Measurements from ENCODE around the gene REEP1. TPM values are rescaled to one million over a fixed set of nuclear protein-coding genes. Genes with fewer than 3 reads are reported as not detected.
A peak's percentile ranks its signal among the peaks of the same experiment; 100 is the strongest.

REEP1 gene
- total RNA-seq, 1 experiment from 2014 or later, result 0.31 TPM

- peaks cover 34% of the 10 kb centered on the region for H3K4me1 ChIP-seq (replicated peaks; ENCODE audit: insufficient read depth)
- peaks cover 31% of the 10 kb centered on the region for H3F3A ChIP-seq (ENCODE audit: insufficient read depth, low read depth)
- H3K4me2 ChIP-seq, result peak overlapping the region; percentile 99
- H3K9me3 ChIP-seq (ENCODE audit: insufficient read depth, low read depth), result no peaks in the 10 kb centered on the region
- H3K79me2 ChIP-seq (ENCODE audit: low read depth), result peaks cover 73% of the 10 kb centered on the region
- no peaks in the 10 kb centered on the region for H3K36me3 ChIP-seq (ENCODE audit: low read depth)
- ChIA-PET CTCF (no interaction called here), POLR2A (ENCODE audit: unreplicated experiment) (interaction anchor here (0.6 to 1.2 kb wide), 2 partner anchors 96 to 246 kb away, joined by 4 to 6 read pairs; partner anchors contain the start of gene KDM3A)
- H3K9me2 ChIP-seq (ENCODE audit: insufficient read depth), result no peaks in the 10 kb centered on the region
- peak overlapping the region; percentile 97 for H3K27ac ChIP-seq
- intact Hi-C loops (cut with micrococcal nuclease; ENCODE audit: unreplicated experiment), result loop anchor here (2.0 to 10.0 kb wide), 4 partner anchors 246 to 510 kb away; partner anchors contain the start of genes KDM3A and RNF103
- no peak overlapping the region for H2AFZ ChIP-seq
- no TSS peak for BruUV-seq (replicated peaks)
- peaks cover 47% of the 10 kb centered on the region for H4K20me1 ChIP-seq (ENCODE audit: insufficient read depth)
- TF ChIP-seq EZH2 (IDR thresholded peaks at IDR 0.05; ENCODE audit: low read depth) (no peak), CTCF (conservative IDR thresholded peaks at IDR 0.05) (no peak)
- H3K27me3 ChIP-seq (ENCODE audit: insufficient read depth, low read depth), result no peaks in the 10 kb centered on the region
- peak overlapping the region; percentile 93 for H3K4me3 ChIP-seq
- DNase-seq, result no peak
These were observed 142.7 kb downstream of the REEP1 start for GRCh38 chr2:86194751-86195054.

GRCh38 chr2:86193901-86194567 lies 143.4 kb downstream of the REEP1 start:
- Histone ChIP-seq H3K27ac (peak overlapping the region; percentile 97; the same call in 1 of the 2 replicates), H4K20me1 (ENCODE audit: insufficient read depth) (peaks cover 54% of the 10 kb centered on the region), H3K36me3 (ENCODE audit: low read depth) (no peaks in the 10 kb centered on the region), H3K9me2 (ENCODE audit: insufficient read depth) (no peaks in the 10 kb centered on the region), H2AFZ (no peak overlapping the region), H3K4me1 (replicated peaks; ENCODE audit: insufficient read depth) (peaks cover 34% of the 10 kb centered on the region), H3K27me3 (ENCODE audit: insufficient read depth, low read depth) (no peaks in the 10 kb centered on the region), H3K4me3 (peak overlapping the region; percentile 93), H3K9me3 (ENCODE audit: insufficient read depth, low read depth) (no peaks in the 10 kb centered on the region), H3F3A (ENCODE audit: insufficient read depth, low read depth) (peaks cover 31% of the 10 kb centered on the region), H3K4me2 (peak overlapping the region; percentile 99), H3K79me2 (ENCODE audit: low read depth) (peaks cover 74% of the 10 kb centered on the region)
- TF ChIP-seq CTCF (conservative IDR thresholded peaks at IDR 0.05) (no peak), EZH2 (IDR thresholded peaks at IDR 0.05; ENCODE audit: low read depth) (no peak)
- POLR2A ChIA-PET (ENCODE audit: unreplicated experiment), result interaction anchor here (0.6 kb wide), 1 partner anchor 97 kb away, joined by 4 read pairs; no protein-coding TSS in a partner anchor
- intact Hi-C loops (cut with micrococcal nuclease; ENCODE audit: unreplicated experiment), result loop anchor here (2.0 to 10.0 kb wide), 3 partner anchors 247 to 511 kb away; partner anchors contain the start of gene KDM3A
- CTCF ChIA-PET, result no interaction called here
- no TSS peak for BruUV-seq (replicated peaks)
- no peak for DNase-seq

- Histone ChIP-seq H3K27ac (no peak overlapping the region), H3K9me2 (ENCODE audit: insufficient read depth) (no peaks in the 10 kb centered on the region), H3K4me2 (no peak overlapping the region), H3F3A (ENCODE audit: insufficient read depth, low read depth) (peaks cover 19% of the 10 kb centered on the region; the same call in 1 of the 2 replicates), H3K79me2 (ENCODE audit: low read depth) (peaks cover 97% of the 10 kb centered on the region), H4K20me1 (ENCODE audit: insufficient read depth) (peaks cover 89% of the 10 kb centered on the region), H3K27me3 (ENCODE audit: insufficient read depth, low read depth) (no peaks in the 10 kb centered on the region), H2AFZ (no peak overlapping the region), H3K36me3 (ENCODE audit: low read depth) (0 out of 2 replicates have a peak, but pooled peaks cover 10% of the 10 kb centered on the region), H3K4me3 (no peak overlapping the region), H3K9me3 (ENCODE audit: insufficient read depth, low read depth) (no peaks in the 10 kb centered on the region), H3K4me1 (replicated peaks; ENCODE audit: insufficient read depth) (peaks cover 13% of the 10 kb centered on the region)
- no peak for DNase-seq
- intact Hi-C loops (cut with micrococcal nuclease; ENCODE audit: unreplicated experiment), result loop anchor here (10.0 kb wide), 2 partner anchors 365 to 515 kb away; no protein-coding TSS in a partner anchor
- CTCF ChIA-PET, result no interaction called here
- BruUV-seq (replicated peaks), result no TSS peak
- POLR2A ChIA-PET (ENCODE audit: unreplicated experiment), result no interaction called here
- no peak for TF ChIP-seq CTCF (conservative IDR thresholded peaks at IDR 0.05)
- TF ChIP-seq EZH2 (IDR thresholded peaks at IDR 0.05; ENCODE audit: low read depth), result no peak
These were observed 147.5 kb downstream of the REEP1 start for GRCh38 chr2:86189782-86190416.

All from PC-9 (cell line).